VCaP (cell line): Measurements from ENCODE around the gene IL17RE.

Experiments
- H3K27ac ChIP-seq: fragments of 450-650 bp; 2 replicates; pipeline ENCODE4 v1.5.1; 2017
- TF ChIP-seq, protein P1 (sequence below): fragments of 450-650 bp; conservative IDR thresholded peaks from 2 replicates; pipeline ENCODE4 v1.5.1; 2017; ENCODE audit warnings: mild to moderate bottlenecking, moderate library complexity

IL17RE gene

DNA sequence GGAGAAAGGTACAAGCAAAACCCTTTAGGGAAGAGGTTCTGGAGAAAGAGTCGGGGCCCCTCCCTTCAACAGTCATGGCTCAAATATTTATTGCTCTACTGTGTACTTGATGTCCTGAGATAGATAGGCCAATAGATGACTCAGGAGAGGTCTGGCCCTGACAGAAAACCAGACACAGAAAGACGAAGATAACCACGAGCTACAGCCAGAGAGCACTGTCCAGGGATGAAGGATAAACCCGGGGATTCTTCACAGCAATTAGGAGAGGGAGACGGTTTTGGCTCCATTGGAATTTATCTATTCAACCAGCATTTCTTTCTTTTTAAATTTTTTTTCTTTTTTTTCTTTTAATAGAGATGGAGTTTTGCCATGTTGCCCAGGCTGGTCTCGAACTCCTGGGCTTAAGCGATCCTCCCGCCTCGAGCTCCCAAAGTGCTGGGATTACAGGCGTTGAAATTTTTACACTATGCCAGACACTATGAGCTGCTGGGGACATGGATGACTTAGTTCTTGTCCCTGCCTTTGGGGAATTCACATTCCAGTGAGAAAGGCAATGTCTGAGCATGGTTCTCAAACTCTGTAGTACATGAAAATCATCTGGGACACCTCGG, 18.0 kb upstream of the IL17RE start:
- TF ChIP-seq, protein P1, sequence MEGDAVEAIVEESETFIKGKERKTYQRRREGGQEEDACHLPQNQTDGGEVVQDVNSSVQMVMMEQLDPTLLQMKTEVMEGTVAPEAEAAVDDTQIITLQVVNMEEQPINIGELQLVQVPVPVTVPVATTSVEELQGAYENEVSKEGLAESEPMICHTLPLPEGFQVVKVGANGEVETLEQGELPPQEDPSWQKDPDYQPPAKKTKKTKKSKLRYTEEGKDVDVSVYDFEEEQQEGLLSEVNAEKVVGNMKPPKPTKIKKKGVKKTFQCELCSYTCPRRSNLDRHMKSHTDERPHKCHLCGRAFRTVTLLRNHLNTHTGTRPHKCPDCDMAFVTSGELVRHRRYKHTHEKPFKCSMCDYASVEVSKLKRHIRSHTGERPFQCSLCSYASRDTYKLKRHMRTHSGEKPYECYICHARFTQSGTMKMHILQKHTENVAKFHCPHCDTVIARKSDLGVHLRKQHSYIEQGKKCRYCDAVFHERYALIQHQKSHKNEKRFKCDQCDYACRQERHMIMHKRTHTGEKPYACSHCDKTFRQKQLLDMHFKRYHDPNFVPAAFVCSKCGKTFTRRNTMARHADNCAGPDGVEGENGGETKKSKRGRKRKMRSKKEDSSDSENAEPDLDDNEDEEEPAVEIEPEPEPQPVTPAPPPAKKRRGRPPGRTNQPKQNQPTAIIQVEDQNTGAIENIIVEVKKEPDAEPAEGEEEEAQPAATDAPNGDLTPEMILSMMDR, result no peak
- no peak overlapping the region for H3K27ac ChIP-seq

DNA sequence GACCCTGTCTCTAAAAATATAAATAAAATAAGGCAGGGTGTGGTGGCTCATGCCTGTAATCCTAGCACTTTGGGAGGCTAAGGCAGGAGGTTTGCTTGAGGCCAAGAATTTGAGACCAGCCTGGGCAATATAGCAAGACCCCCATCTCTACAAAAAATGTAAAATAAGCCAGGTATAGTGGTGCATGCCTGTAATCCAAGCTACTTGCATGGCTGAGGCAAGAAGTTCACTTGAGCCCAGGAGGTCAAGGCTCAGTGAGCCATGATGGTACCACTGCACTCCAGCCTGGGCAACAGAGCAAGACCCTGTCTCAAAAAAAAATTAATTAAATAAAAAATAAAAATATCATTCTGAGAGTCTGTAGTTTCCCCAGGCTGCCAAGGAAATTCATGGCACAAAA, 16.3 kb upstream of the IL17RE start:
- TF ChIP-seq, protein P1, result no peak
- H3K27ac ChIP-seq, result no peak overlapping the region

DNA sequence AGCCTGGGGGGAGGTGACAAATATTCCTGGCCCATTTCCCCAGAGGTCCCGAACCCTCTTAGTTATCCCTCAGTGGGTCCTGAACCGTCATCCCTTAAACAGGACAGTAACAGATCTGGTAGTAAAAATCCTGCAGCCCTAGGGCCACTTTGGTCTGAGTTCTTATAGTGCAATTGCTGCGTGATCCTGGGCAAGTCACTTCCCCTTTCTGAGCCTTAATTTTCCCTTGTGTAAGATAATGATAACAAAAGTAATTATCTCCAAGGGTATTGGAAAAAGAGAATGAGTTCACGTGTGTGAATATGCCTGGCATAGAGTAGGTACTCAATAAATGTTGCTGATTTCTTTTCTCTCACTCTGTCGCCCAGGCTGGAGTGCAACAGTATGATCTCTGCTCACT, 15.2 kb upstream of the IL17RE start:
- TF ChIP-seq, protein P1, result no peak
- H3K27ac ChIP-seq, result no peak overlapping the region

DNA sequence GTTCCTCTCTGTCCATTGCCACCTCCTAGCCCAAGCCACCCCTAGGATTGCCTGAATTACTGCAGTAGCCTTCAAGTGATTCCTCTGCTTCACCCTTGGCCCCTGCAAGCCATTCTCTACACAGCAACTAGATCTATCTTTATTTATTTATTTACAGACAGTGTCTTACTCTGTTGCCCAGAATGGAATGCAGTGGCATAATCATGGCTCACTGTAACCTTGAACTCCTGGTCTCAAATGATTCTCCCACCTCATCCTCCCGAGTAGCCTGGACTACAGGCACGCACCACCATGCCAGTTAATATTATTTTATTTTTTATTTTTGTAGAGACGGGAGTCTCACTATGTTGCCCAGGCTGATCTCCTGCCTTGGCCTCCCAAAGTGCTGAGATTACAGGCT, 14.1 kb upstream of the IL17RE start:
- H3K27ac ChIP-seq, result no peak overlapping the region

DNA sequence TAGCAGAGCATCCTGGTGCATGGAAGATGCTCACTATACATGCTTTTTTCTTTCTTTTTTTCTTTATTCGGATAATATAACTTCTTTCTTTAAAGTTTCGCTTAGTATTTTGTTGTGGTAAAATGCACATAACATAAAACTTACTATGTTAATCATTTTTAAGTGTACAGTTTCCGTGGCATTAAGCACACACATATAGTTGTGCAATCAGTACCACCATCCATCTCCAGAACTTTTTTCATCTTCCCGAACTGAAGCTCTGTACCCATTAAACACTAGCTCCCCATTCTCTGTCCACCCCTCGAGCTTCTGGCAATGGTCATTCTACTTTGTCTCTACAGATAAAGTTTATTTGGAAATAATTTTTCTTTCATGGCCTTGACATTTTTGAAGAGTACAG, 13.2 kb upstream of the IL17RE start:
- TF ChIP-seq, protein P1, result no peak
- peak overlapping the region; percentile 91 for H3K27ac ChIP-seq

More for the DNA sequence above, 14.1 kb upstream of the IL17RE start:
- TF ChIP-seq, protein P1, result no peak

DNA sequence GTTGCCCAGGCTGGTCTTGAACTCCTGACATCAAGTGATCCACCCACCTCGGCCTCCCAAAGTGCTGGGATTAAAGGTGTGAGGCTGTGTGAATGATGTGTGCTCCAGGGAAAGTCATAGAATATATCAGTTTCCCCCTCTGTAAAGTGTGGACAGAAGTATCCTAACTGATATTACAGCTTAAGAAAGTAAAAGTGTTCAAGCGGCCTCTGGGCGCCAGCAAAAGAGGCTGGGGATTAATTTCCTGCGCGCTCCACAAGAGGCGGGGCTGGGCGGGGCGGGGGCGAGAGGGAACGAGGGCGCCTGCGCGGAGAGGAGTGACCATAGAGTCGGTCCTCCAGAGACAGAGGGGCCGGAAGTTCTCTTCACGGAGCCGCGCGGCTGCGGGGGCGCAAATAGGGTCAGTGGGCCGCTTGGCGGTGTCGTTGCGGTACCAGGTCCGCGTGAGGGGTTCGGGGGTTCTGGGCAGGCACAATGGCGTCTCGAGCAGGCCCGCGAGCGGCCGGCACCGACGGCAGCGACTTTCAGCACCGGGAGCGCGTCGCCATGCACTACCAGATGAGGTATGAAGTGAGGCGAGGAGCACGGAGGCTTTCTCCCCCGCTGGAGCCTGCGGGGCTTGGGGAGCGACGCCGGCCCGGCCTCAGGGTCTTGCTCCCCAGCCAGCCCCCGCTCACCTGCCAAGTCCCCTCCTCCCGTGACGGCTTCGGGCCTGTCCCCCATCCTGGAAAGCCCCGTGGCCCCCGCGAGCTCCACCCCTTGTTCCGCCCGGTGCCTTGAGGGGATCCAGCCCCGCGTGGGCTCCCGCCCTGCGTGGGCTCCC, 12.2 kb upstream of the IL17RE start, which contains the start of gene JAGN1:
Gene JAGN1 (plus strand): TSS at position 362 of the 823 bp plus-strand sequence. CDS start 113 bp downstream, at position 475.
- H3K27ac ChIP-seq, result peak within 1 kb of the TSS; percentile 91

DNA sequence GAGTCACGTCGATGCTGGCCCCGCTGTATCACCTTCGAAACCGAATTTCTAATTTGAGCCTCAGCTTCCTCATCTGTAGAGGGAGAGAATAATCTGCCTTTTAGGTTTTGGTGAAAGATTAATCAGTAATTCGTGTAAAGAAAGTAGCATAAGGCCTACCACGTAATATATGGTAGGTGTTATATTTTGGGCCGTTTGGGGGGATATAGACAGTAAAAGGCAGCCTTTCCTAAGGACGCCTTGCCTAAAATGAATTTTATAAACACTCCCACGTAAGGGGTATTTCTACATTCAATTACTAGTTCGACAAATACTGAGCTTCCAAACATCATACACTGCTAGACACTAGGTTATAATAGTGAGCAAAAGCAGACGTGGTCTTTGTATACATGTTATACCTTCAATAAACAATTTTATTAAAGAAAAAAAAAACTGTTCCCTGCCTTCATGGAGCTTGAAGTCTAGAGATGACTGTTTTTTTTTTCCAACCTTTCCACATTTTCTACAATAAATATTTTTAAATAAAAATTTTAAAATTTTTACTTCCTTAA, 11.5 kb upstream of the IL17RE start:
- TF ChIP-seq, protein P1, result no peak
- H3K27ac ChIP-seq, result peak overlapping the region; percentile 91

More for the DNA sequence above, 12.2 kb upstream of the IL17RE start, which contains the start of gene JAGN1:
- TF ChIP-seq, protein P1, result peak; percentile 3; the same call in 1 of the 2 replicates
